H1 (cell line): ENCODE data around the gene CROCC. TPM values are rescaled to one million over a fixed set of nuclear protein-coding genes. Genes with fewer than 3 reads are reported as not detected.
A peak's percentile ranks its signal among the peaks of the same experiment; 100 is the strongest.

Experiments
- CTCF ChIA-PET: fragments of 300-600 bp; sonication (Branson Sonifier 250); formaldehyde crosslinking; loops from one replicate; lab custom pipeline; 2021; ENCODE audit not compliant: partially characterized antibody; lab: Charles Lee
- POLR2A ChIA-PET: fragments of 300-600 bp; sonication (Branson Sonifier 250); formaldehyde crosslinking; loops from one replicate; lab custom pipeline; 2021; ENCODE audit warnings: inconsistent platforms; ENCODE audit not compliant: partially characterized antibody; lab: Charles Lee
- DNase-seq, 2 experiments: peaks; one replicate each; pipeline versions ENCODE4 v3.0.0 to v3.0.0-alpha.2; 2010 to 2022; ENCODE audit warnings: low spot score in 2 of 2, low read depth in 1 of 2, mixed read lengths in 1 of 2
- FAIRE-seq: peaks from 2 replicates; lab custom pipeline; 2011; peaks lifted over from hg19 to GRCh38; lab: Jason Lieb, UNC
- H2AFZ ChIP-seq: 2 replicates; pipeline ENCODE4 v1.8.1; 2012; ENCODE audit warnings: low read length, inconsistent platforms
- H2AK5ac ChIP-seq: 2 replicates; pipeline ENCODE4 v1.6.1; 2013; ENCODE audit warnings: low read depth, low read length
- H2BK120ac ChIP-seq: replicated peaks from 2 replicates; pipeline ENCODE3; 2013; ENCODE audit warnings: low read depth, low read length, inconsistent platforms
- H2BK12ac ChIP-seq: 2 replicates; pipeline ENCODE4 v1.6.1; 2013; ENCODE audit warnings: low read depth, low read length
- H2BK15ac ChIP-seq: 2 replicates; pipeline ENCODE4 v1.6.1; 2013; ENCODE audit warnings: low read length
- H2BK20ac ChIP-seq: 2 replicates; pipeline ENCODE4 v1.6.1; 2013; ENCODE audit warnings: low read length
- H2BK5ac ChIP-seq: 2 replicates; pipeline ENCODE4 v1.6.1; 2013; ENCODE audit warnings: low read depth, low read length
- H3K14ac ChIP-seq: 2 replicates; pipeline ENCODE4 v1.6.1; 2013; ENCODE audit warnings: inconsistent platforms; ENCODE audit not compliant: insufficient read length
- H3K18ac ChIP-seq: 2 replicates; pipeline ENCODE4 v1.6.1; 2013; ENCODE audit warnings: low read length; ENCODE audit errors: extremely low read depth
- H3K23ac ChIP-seq: 2 replicates; pipeline ENCODE4 v1.6.1; 2013; ENCODE audit warnings: inconsistent platforms; ENCODE audit not compliant: insufficient read length
- H3K23me2 ChIP-seq: 2 replicates; pipeline ENCODE4 v1.6.1; 2013; ENCODE audit warnings: low read depth, low read length
- H3K27ac ChIP-seq: 2 replicates; pipeline ENCODE4 v1.6.1; 2011; ENCODE audit warnings: low read depth, low read length, inconsistent platforms
- H3K27me3 ChIP-seq, 4 experiments: replicated peaks in 1 of 4; 1 replicate in 1 of 4; 2 replicates in 3 of 4; pipeline versions ENCODE4 v1.6.1 to v1.8.1; 2011 to 2013; ENCODE audit warnings: low read length in 3 of 4, mild to moderate bottlenecking in 3 of 4, inconsistent platforms in 2 of 4, mixed read lengths in 2 of 4, moderate library complexity in 1 of 4; ENCODE audit not compliant: control insufficient read depth in 3 of 4, insufficient read depth in 3 of 4; ENCODE audit errors: extremely low read depth in 1 of 4
- H3K36me3 ChIP-seq, 4 experiments: 2 replicates each; pipeline versions ENCODE4 v1.6.1 to v1.8.1; 2011 to 2013; ENCODE audit warnings: mild to moderate bottlenecking in 4 of 4, low read length in 3 of 4, moderate library complexity in 2 of 4, control low read depth in 1 of 4, inconsistent platforms in 1 of 4; ENCODE audit not compliant: insufficient read depth in 4 of 4, control insufficient read depth in 2 of 4
- H3K4ac ChIP-seq: replicated peaks from 2 replicates; pipeline ENCODE3; 2013; ENCODE audit warnings: low read length, low read depth, mixed read lengths, inconsistent platforms; ENCODE audit not compliant: insufficient read length
- H3K4me1 ChIP-seq, 4 experiments: replicated peaks in 1 of 4; 1 replicate in 1 of 4; 2 replicates in 3 of 4; pipeline versions ENCODE4 v1.6.1 to v1.8.1; 2011 to 2013; ENCODE audit warnings: low read length in 3 of 4, inconsistent platforms in 2 of 4, mixed read lengths in 1 of 4; ENCODE audit not compliant: insufficient read depth in 4 of 4, control insufficient read depth in 3 of 4
- H3K4me2 ChIP-seq, 2 experiments: 2 replicates each; pipeline versions ENCODE4 v1.6.1 to v1.8.1; 2011 to 2013; ENCODE audit warnings: low read depth in 2 of 2, low read length in 2 of 2, control low read depth in 1 of 2, inconsistent platforms in 1 of 2, mild to moderate bottlenecking in 1 of 2; ENCODE audit not compliant: insufficient read depth in 1 of 2
- H3K4me3 ChIP-seq, 4 experiments: fragments of 200-600, 300-600 bp in 1 of 4; sonication (generic), shearing (Covaris generic), sonication (Bioruptor Twin) in 1 of 4; 2 replicates each; pipeline versions ENCODE4 v1.5.1 to v1.8.1; 2011 to 2016; ENCODE audit warnings: low read length in 4 of 4, low read depth in 3 of 4, control low read depth in 2 of 4, inconsistent platforms in 2 of 4, mild to moderate bottlenecking in 2 of 4, mixed read lengths in 1 of 4, moderate library complexity in 1 of 4; ENCODE audit not compliant: insufficient read depth in 2 of 4; ENCODE audit errors: extremely low read depth in 1 of 4
- H3K56ac ChIP-seq: replicated peaks from 2 replicates; pipeline ENCODE3; 2013; ENCODE audit warnings: low read depth, mild to moderate bottlenecking, mixed read lengths, low read length, inconsistent platforms; ENCODE audit not compliant: insufficient read length
- H3K79me1 ChIP-seq: 2 replicates; pipeline ENCODE4 v1.6.1; 2013; ENCODE audit warnings: low read depth, low read length, control low read depth
- H3K79me2 ChIP-seq, 2 experiments: 2 replicates each; pipeline versions ENCODE4 v1.6.1 to v1.8.1; 2012 to 2013; ENCODE audit warnings: low read length in 2 of 2, mild to moderate bottlenecking in 2 of 2, inconsistent platforms in 1 of 2; ENCODE audit not compliant: insufficient read depth in 2 of 2, control insufficient read depth in 1 of 2
- H3K9ac ChIP-seq, 4 experiments: replicated peaks in 1 of 4; 1 replicate in 1 of 4; 2 replicates in 3 of 4; pipeline versions ENCODE4 v1.6.1 to v1.8.1; 2011 to 2013; ENCODE audit warnings: low read depth in 3 of 4, low read length in 3 of 4, control low read depth in 2 of 4, mild to moderate bottlenecking in 2 of 4, moderate library complexity in 2 of 4, inconsistent platforms in 1 of 4; ENCODE audit errors: extremely low read depth in 1 of 4
- H3K9me3 ChIP-seq, 2 experiments: 2 replicates each; pipeline versions ENCODE4 v1.6.1 to v1.8.1; 2012 to 2013; ENCODE audit warnings: mild to moderate bottlenecking in 2 of 2, moderate library complexity in 2 of 2, control low read depth in 1 of 2, inconsistent platforms in 1 of 2, low read depth in 1 of 2, low read length in 1 of 2, mixed read lengths in 1 of 2; ENCODE audit not compliant: insufficient read depth in 2 of 2
- H4K20me1 ChIP-seq, 2 experiments: replicated peaks in 1 of 2; 2 replicates each; pipeline versions ENCODE3 to v1.8.1; 2011 to 2013; ENCODE audit warnings: inconsistent platforms in 2 of 2, low read length in 2 of 2, mild to moderate bottlenecking in 1 of 2; ENCODE audit not compliant: insufficient read depth in 2 of 2, control insufficient read depth in 1 of 2
- H4K5ac ChIP-seq: 2 replicates; pipeline ENCODE4 v1.6.1; 2013; ENCODE audit warnings: low read length, low read depth, mixed read lengths, inconsistent platforms; ENCODE audit not compliant: insufficient read length
- H4K8ac ChIP-seq: 2 replicates; pipeline ENCODE4 v1.8.0; 2013; ENCODE audit warnings: mild to moderate bottlenecking, moderate library complexity, low read length, inconsistent platforms; ENCODE audit not compliant: insufficient read depth; ENCODE audit errors: extremely low read depth
- H4K91ac ChIP-seq: replicated peaks from 2 replicates; pipeline ENCODE3; 2013; ENCODE audit warnings: low read length, mixed read lengths, inconsistent platforms; ENCODE audit not compliant: insufficient read length
- BACH1 ChIP-seq: IDR thresholded peaks from 2 replicates; pipeline ENCODE4 v1.6.1; 2012; ENCODE audit warnings: low read length, improper control_type of control experiment
- BCL11A ChIP-seq, 2 experiments: IDR thresholded peaks; one replicate each; pipeline ENCODE4 v1.6.1; 2011; ENCODE audit warnings: low read depth in 2 of 2, low read length in 2 of 2, mild to moderate bottlenecking in 2 of 2
- KDM5A ChIP-seq: fragments of 200-600 bp; IDR thresholded peaks from 2 replicates; pipeline ENCODE4 v1.7.1; 2012; ENCODE audit warnings: mild to moderate bottlenecking, low read length, inconsistent platforms, mixed read lengths
- MAFK ChIP-seq: IDR thresholded peaks from 2 replicates; pipeline ENCODE4 v1.6.1; 2012; ENCODE audit warnings: low read depth, mild to moderate bottlenecking, improper control_type of control experiment, low read length
- POLR2AphosphoS5 ChIP-seq: IDR thresholded peaks from 2 replicates; pipeline ENCODE4 v1.6.1; 2011; ENCODE audit warnings: low read depth, low read length
- RNF2 ChIP-seq: fragments of 200-900, 300-1000 bp; sonication (generic); IDR thresholded peaks from 2 replicates; pipeline ENCODE4 v1.7.1; 2016; ENCODE audit warnings: borderline replicate concordance, low read depth, mild to moderate bottlenecking, antibody characterized with exemption, low read length; ENCODE audit not compliant: poor library complexity, severe bottlenecking; ENCODE audit errors: missing control alignments
- WGBS, 2 experiments: shearing (Covaris generic) in 1 of 2; methylation state at CpG; one replicate each; pipeline versions ENCODE4 v1.1.6 to v1.1.7; 2013 to 2015; ENCODE audit warnings: low lambda C conversion rate in 2 of 2, mixed read lengths in 2 of 2, inconsistent platforms in 1 of 2, low coverage in 1 of 2, missing lambda C conversion rate in 1 of 2; ENCODE audit not compliant: insufficient replicate concordance in 2 of 2, insufficient coverage in 1 of 2, insufficient read length in 1 of 2; ENCODE audit errors: extremely low coverage in 1 of 2, missing lambda C conversion rate in 1 of 2; 5-methylcytosine and 5-hydroxymethylcytosine counted together
- polyA plus RNA-seq, 7 experiments: library from polyadenylated mRNA; depleted of rRNA in 3 of 7; stranded (reverse) in 5 of 7; unstranded in 2 of 7; fragments of >200 nt in 5 of 7; fragments of 200-250 nt in 2 of 7; gene quantifications; 1 replicate in 5 of 7; 2 replicates in 1 of 7; 4 replicates in 1 of 7; pipeline versions ENCODE4 v1.2.1 to v1.2.3, GENCODE V29; 2011 to 2013; ENCODE audit warnings: missing spikeins in 2 of 7, mixed read lengths in 2 of 7
- total RNA-seq: library from RNA; stranded (reverse); fragmentation: NEBNext Ultra II Directional; extraction: Animal tissue kit (Norgen Biotek cat#: 25700); gene quantifications from 2 replicates; pipeline ENCODE4 v1.2.1, GENCODE V29; 2021
- TF ChIP-seq, protein P1 (sequence below): IDR thresholded peaks from 2 replicates; pipeline ENCODE4 v1.6.1; 2011; ENCODE audit warnings: low read depth, mild to moderate bottlenecking, low read length; ENCODE audit not compliant: insufficient read depth

Gene CROCC
- total and polyA plus RNA-seq, 2 of the 8 experiments (the other 6 are each of a cell fraction or from before 2014, with no cell fraction given), result 12.1 to 39.5 TPM

DNA sequence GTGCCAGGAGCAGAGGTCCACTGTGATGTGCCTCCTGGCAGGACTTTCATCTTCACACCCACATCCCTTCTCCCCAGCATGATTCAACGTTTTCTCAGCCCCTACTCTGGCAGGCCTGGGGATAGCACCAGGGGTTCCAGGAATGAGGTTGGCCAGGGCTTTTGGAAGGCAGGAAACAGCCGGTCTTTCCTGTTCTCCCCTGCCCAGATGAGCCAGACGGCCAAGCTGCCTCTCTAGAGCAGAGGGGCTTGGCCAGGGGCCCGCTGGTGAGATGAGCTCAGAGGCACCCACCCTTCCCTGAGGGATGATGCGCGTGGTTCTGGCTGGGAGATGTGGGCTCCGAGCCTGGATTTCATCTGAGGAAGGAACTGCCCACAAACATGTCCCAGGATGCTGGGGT, 63.0 kb downstream of the CROCC start:
- ChIA-PET CTCF (interaction anchor here (0.9 to 14.2 kb wide), 9 partner anchors 18 to 510 kb away, joined by 3 to 267 read pairs (median 3); no protein-coding TSS in a partner anchor), POLR2A (interaction anchor here (1.0 to 2.7 kb wide), 3 partner anchors 8 to 26 kb away, joined by 3 to 9 read pairs (median 5); no protein-coding TSS in a partner anchor)
- no peaks in the 10 kb centered on the region for H3K9me3 ChIP-seq
- no peak overlapping the region for H4K8ac ChIP-seq
- no peak overlapping the region for H2BK5ac ChIP-seq
- TF ChIP-seq MAFK (no peak), KDM5A (no peak), BCL11A (IDR thresholded peaks at IDR 0.05; ENCODE audit: low read depth in 2 of 2, low read length in 2 of 2) (no peak), POLR2AphosphoS5 (no peak), RNF2 (no peak), BACH1 (no peak)
- TF ChIP-seq, protein P1, sequence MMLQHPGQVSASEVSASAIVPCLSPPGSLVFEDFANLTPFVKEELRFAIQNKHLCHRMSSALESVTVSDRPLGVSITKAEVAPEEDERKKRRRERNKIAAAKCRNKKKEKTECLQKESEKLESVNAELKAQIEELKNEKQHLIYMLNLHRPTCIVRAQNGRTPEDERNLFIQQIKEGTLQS, result no peak
- TF ChIP-seq, all 59 proteins: peak for 0
- Histone ChIP-seq H2BK20ac (no peak overlapping the region), H4K5ac (no peak overlapping the region), H3K27me3 (peaks cover 0 to 3% (median 0%) of the 10 kb centered on the region in 4 experiments; a peak in 1 of 7 replicates), H3K23me2 (peaks cover under 1% of the 10 kb centered on the region; the same call in 1 of the 2 replicates), H3K79me2 (peaks cover 0 to under 1% of the 10 kb centered on the region in 2 experiments; a peak in 1 of 4 replicates), H3K9ac (no peak overlapping the region), H3K79me1 (no peaks in the 10 kb centered on the region), H3K27ac (no peak overlapping the region), H4K91ac (no peak overlapping the region), H3K14ac (no peak overlapping the region), H3K23ac (no peak overlapping the region), H3K4me3 (no peak overlapping the region), H2AFZ (no peak overlapping the region), H3K4me2 (no peak overlapping the region), H2BK120ac (no peak overlapping the region), H2BK15ac (no peak overlapping the region), H4K20me1 (no peaks in the 10 kb centered on the region), H3K4me1 (peaks cover 0 to 9% (median 4%) of the 10 kb centered on the region in 4 experiments; a peak in 5 of 7 replicates), H2BK12ac (no peak overlapping the region), H3K36me3 (peaks cover 0 to 9% (median 4%) of the 10 kb centered on the region in 4 experiments; a peak in 2 of 8 replicates), H2AK5ac (no peak overlapping the region), H3K4ac (no peak overlapping the region), H3K56ac (no peak overlapping the region), H3K18ac (no peak overlapping the region)
- 87% methylated on average over 7 of the region's 7 CpGs; no CpG with 5 or more reads in 1 of the 2 experiments for WGBS, 2 experiments
- DNase-seq, result peak in 1 of 2 experiments; percentile 39
- no peak for FAIRE-seq
